H1 (cell line): ENCODE measurements around the gene GATAD2B. TPM values are rescaled to one million over a fixed set of nuclear protein-coding genes. Genes with fewer than 3 reads are reported as not detected.

ENCODE experiments used
- CTCF ChIA-PET: fragments of 300-600 bp; sonication (Branson Sonifier 250); formaldehyde crosslinking; loops from one replicate; lab custom pipeline; 2021; ENCODE audit not compliant: partially characterized antibody; lab: Charles Lee
- POLR2A ChIA-PET: fragments of 300-600 bp; sonication (Branson Sonifier 250); formaldehyde crosslinking; loops from one replicate; lab custom pipeline; 2021; ENCODE audit warnings: inconsistent platforms; ENCODE audit not compliant: partially characterized antibody; lab: Charles Lee
- DNase-seq, 2 experiments: peaks; one replicate each; pipeline versions ENCODE4 v3.0.0 to v3.0.0-alpha.2; 2010 to 2022; ENCODE audit warnings: low spot score in 2 of 2, low read depth in 1 of 2, mixed read lengths in 1 of 2
- FAIRE-seq: peaks from 2 replicates; lab custom pipeline; 2011; peaks lifted over from hg19 to GRCh38; lab: Jason Lieb, UNC
- H2AFZ ChIP-seq: 2 replicates; pipeline ENCODE4 v1.8.1; 2012; ENCODE audit warnings: low read length, inconsistent platforms
- H2AK5ac ChIP-seq: 2 replicates; pipeline ENCODE4 v1.6.1; 2013; ENCODE audit warnings: low read depth, low read length
- H2BK120ac ChIP-seq: replicated peaks from 2 replicates; pipeline ENCODE3; 2013; ENCODE audit warnings: low read depth, low read length, inconsistent platforms
- H2BK12ac ChIP-seq: 2 replicates; pipeline ENCODE4 v1.6.1; 2013; ENCODE audit warnings: low read depth, low read length
- H2BK15ac ChIP-seq: 2 replicates; pipeline ENCODE4 v1.6.1; 2013; ENCODE audit warnings: low read length
- H2BK20ac ChIP-seq: 2 replicates; pipeline ENCODE4 v1.6.1; 2013; ENCODE audit warnings: low read length
- H2BK5ac ChIP-seq: 2 replicates; pipeline ENCODE4 v1.6.1; 2013; ENCODE audit warnings: low read depth, low read length
- H3K14ac ChIP-seq: 2 replicates; pipeline ENCODE4 v1.6.1; 2013; ENCODE audit warnings: inconsistent platforms; ENCODE audit not compliant: insufficient read length
- H3K18ac ChIP-seq: 2 replicates; pipeline ENCODE4 v1.6.1; 2013; ENCODE audit warnings: low read length; ENCODE audit errors: extremely low read depth
- H3K23ac ChIP-seq: 2 replicates; pipeline ENCODE4 v1.6.1; 2013; ENCODE audit warnings: inconsistent platforms; ENCODE audit not compliant: insufficient read length
- H3K23me2 ChIP-seq: 2 replicates; pipeline ENCODE4 v1.6.1; 2013; ENCODE audit warnings: low read depth, low read length
- H3K27ac ChIP-seq: 2 replicates; pipeline ENCODE4 v1.6.1; 2011; ENCODE audit warnings: low read depth, low read length, inconsistent platforms
- H3K27me3 ChIP-seq, 4 experiments: replicated peaks in 1 of 4; 1 replicate in 1 of 4; 2 replicates in 3 of 4; pipeline versions ENCODE4 v1.6.1 to v1.8.1; 2011 to 2013; ENCODE audit warnings: low read length in 3 of 4, mild to moderate bottlenecking in 3 of 4, inconsistent platforms in 2 of 4, mixed read lengths in 2 of 4, moderate library complexity in 1 of 4; ENCODE audit not compliant: control insufficient read depth in 3 of 4, insufficient read depth in 3 of 4; ENCODE audit errors: extremely low read depth in 1 of 4
- H3K36me3 ChIP-seq, 4 experiments: 2 replicates each; pipeline versions ENCODE4 v1.6.1 to v1.8.1; 2011 to 2013; ENCODE audit warnings: mild to moderate bottlenecking in 4 of 4, low read length in 3 of 4, moderate library complexity in 2 of 4, control low read depth in 1 of 4, inconsistent platforms in 1 of 4; ENCODE audit not compliant: insufficient read depth in 4 of 4, control insufficient read depth in 2 of 4
- H3K4ac ChIP-seq: replicated peaks from 2 replicates; pipeline ENCODE3; 2013; ENCODE audit warnings: low read length, low read depth, mixed read lengths, inconsistent platforms; ENCODE audit not compliant: insufficient read length
- H3K4me1 ChIP-seq, 4 experiments: replicated peaks in 1 of 4; 1 replicate in 1 of 4; 2 replicates in 3 of 4; pipeline versions ENCODE4 v1.6.1 to v1.8.1; 2011 to 2013; ENCODE audit warnings: low read length in 3 of 4, inconsistent platforms in 2 of 4, mixed read lengths in 1 of 4; ENCODE audit not compliant: insufficient read depth in 4 of 4, control insufficient read depth in 3 of 4
- H3K4me2 ChIP-seq, 2 experiments: 2 replicates each; pipeline versions ENCODE4 v1.6.1 to v1.8.1; 2011 to 2013; ENCODE audit warnings: low read depth in 2 of 2, low read length in 2 of 2, control low read depth in 1 of 2, inconsistent platforms in 1 of 2, mild to moderate bottlenecking in 1 of 2; ENCODE audit not compliant: insufficient read depth in 1 of 2
- H3K4me3 ChIP-seq, 4 experiments: fragments of 200-600, 300-600 bp in 1 of 4; sonication (generic), shearing (Covaris generic), sonication (Bioruptor Twin) in 1 of 4; 2 replicates each; pipeline versions ENCODE4 v1.5.1 to v1.8.1; 2011 to 2016; ENCODE audit warnings: low read length in 4 of 4, low read depth in 3 of 4, control low read depth in 2 of 4, inconsistent platforms in 2 of 4, mild to moderate bottlenecking in 2 of 4, mixed read lengths in 1 of 4, moderate library complexity in 1 of 4; ENCODE audit not compliant: insufficient read depth in 2 of 4; ENCODE audit errors: extremely low read depth in 1 of 4
- H3K56ac ChIP-seq: replicated peaks from 2 replicates; pipeline ENCODE3; 2013; ENCODE audit warnings: low read depth, mild to moderate bottlenecking, mixed read lengths, low read length, inconsistent platforms; ENCODE audit not compliant: insufficient read length
- H3K79me1 ChIP-seq: 2 replicates; pipeline ENCODE4 v1.6.1; 2013; ENCODE audit warnings: low read depth, low read length, control low read depth
- H3K79me2 ChIP-seq, 2 experiments: 2 replicates each; pipeline versions ENCODE4 v1.6.1 to v1.8.1; 2012 to 2013; ENCODE audit warnings: low read length in 2 of 2, mild to moderate bottlenecking in 2 of 2, inconsistent platforms in 1 of 2; ENCODE audit not compliant: insufficient read depth in 2 of 2, control insufficient read depth in 1 of 2
- H3K9ac ChIP-seq, 4 experiments: replicated peaks in 1 of 4; 1 replicate in 1 of 4; 2 replicates in 3 of 4; pipeline versions ENCODE4 v1.6.1 to v1.8.1; 2011 to 2013; ENCODE audit warnings: low read depth in 3 of 4, low read length in 3 of 4, control low read depth in 2 of 4, mild to moderate bottlenecking in 2 of 4, moderate library complexity in 2 of 4, inconsistent platforms in 1 of 4; ENCODE audit errors: extremely low read depth in 1 of 4
- H3K9me3 ChIP-seq, 2 experiments: 2 replicates each; pipeline versions ENCODE4 v1.6.1 to v1.8.1; 2012 to 2013; ENCODE audit warnings: mild to moderate bottlenecking in 2 of 2, moderate library complexity in 2 of 2, control low read depth in 1 of 2, inconsistent platforms in 1 of 2, low read depth in 1 of 2, low read length in 1 of 2, mixed read lengths in 1 of 2; ENCODE audit not compliant: insufficient read depth in 2 of 2
- H4K20me1 ChIP-seq, 2 experiments: replicated peaks in 1 of 2; 2 replicates each; pipeline versions ENCODE3 to v1.8.1; 2011 to 2013; ENCODE audit warnings: inconsistent platforms in 2 of 2, low read length in 2 of 2, mild to moderate bottlenecking in 1 of 2; ENCODE audit not compliant: insufficient read depth in 2 of 2, control insufficient read depth in 1 of 2
- H4K5ac ChIP-seq: 2 replicates; pipeline ENCODE4 v1.6.1; 2013; ENCODE audit warnings: low read length, low read depth, mixed read lengths, inconsistent platforms; ENCODE audit not compliant: insufficient read length
- H4K8ac ChIP-seq: 2 replicates; pipeline ENCODE4 v1.8.0; 2013; ENCODE audit warnings: mild to moderate bottlenecking, moderate library complexity, low read length, inconsistent platforms; ENCODE audit not compliant: insufficient read depth; ENCODE audit errors: extremely low read depth
- H4K91ac ChIP-seq: replicated peaks from 2 replicates; pipeline ENCODE3; 2013; ENCODE audit warnings: low read length, mixed read lengths, inconsistent platforms; ENCODE audit not compliant: insufficient read length
- EGR1 ChIP-seq: IDR thresholded peaks from 2 replicates; pipeline ENCODE4 v1.6.1; 2011; ENCODE audit warnings: low read depth, low read length, borderline replicate concordance
- EZH2 ChIP-seq: fragments of 200-600 bp; sonication (generic); IDR thresholded peaks from 2 replicates; pipeline ENCODE4 v1.7.1; 2012; ENCODE audit warnings: low read depth, mild to moderate bottlenecking, moderate library complexity, low read length, inconsistent platforms; ENCODE audit not compliant: severe bottlenecking
- FOSL1 ChIP-seq: IDR thresholded peaks from 2 replicates; pipeline ENCODE4 v1.6.1; 2011; ENCODE audit warnings: mild to moderate bottlenecking, low read depth, low read length, moderate library complexity; ENCODE audit not compliant: insufficient read depth
- HDAC2 ChIP-seq, 2 experiments: fragments of 300-600 bp in 1 of 2; sonication (generic) in 1 of 2; IDR thresholded peaks; 2 replicates each; pipeline ENCODE4 v1.6.1; 2011 to 2012; ENCODE audit warnings: low read depth in 2 of 2, low read length in 2 of 2, mild to moderate bottlenecking in 2 of 2, moderate library complexity in 2 of 2, borderline replicate concordance in 1 of 2, inconsistent platforms in 1 of 2
- NANOG ChIP-seq: IDR thresholded peaks from 2 replicates; pipeline ENCODE4 v1.6.1; 2011; ENCODE audit warnings: low read length, low read depth, mild to moderate bottlenecking, inconsistent platforms; ENCODE audit not compliant: insufficient read depth, poor library complexity, severe bottlenecking
- NRF1 ChIP-seq: IDR thresholded peaks from 2 replicates; pipeline ENCODE4 v1.6.1; 2011; ENCODE audit warnings: mild to moderate bottlenecking, low read depth, low read length, improper control_type of control experiment
- POU5F1 ChIP-seq: IDR thresholded peaks from 2 replicates; pipeline ENCODE4 v1.6.1; 2011; ENCODE audit warnings: low read depth, mild to moderate bottlenecking, low read length, moderate library complexity
- WGBS, 2 experiments: shearing (Covaris generic) in 1 of 2; methylation state at CpG; one replicate each; pipeline versions ENCODE4 v1.1.6 to v1.1.7; 2013 to 2015; ENCODE audit warnings: low lambda C conversion rate in 2 of 2, mixed read lengths in 2 of 2, inconsistent platforms in 1 of 2, low coverage in 1 of 2, missing lambda C conversion rate in 1 of 2; ENCODE audit not compliant: insufficient replicate concordance in 2 of 2, insufficient coverage in 1 of 2, insufficient read length in 1 of 2; ENCODE audit errors: extremely low coverage in 1 of 2, missing lambda C conversion rate in 1 of 2; 5-methylcytosine and 5-hydroxymethylcytosine counted together
- polyA plus RNA-seq, 7 experiments: library from polyadenylated mRNA; depleted of rRNA in 3 of 7; stranded (reverse) in 5 of 7; unstranded in 2 of 7; fragments of >200 nt in 5 of 7; fragments of 200-250 nt in 2 of 7; gene quantifications; 1 replicate in 5 of 7; 2 replicates in 1 of 7; 4 replicates in 1 of 7; pipeline versions ENCODE4 v1.2.1 to v1.2.3, GENCODE V29; 2011 to 2013; ENCODE audit warnings: missing spikeins in 2 of 7, mixed read lengths in 2 of 7
- total RNA-seq: library from RNA; stranded (reverse); fragmentation: NEBNext Ultra II Directional; extraction: Animal tissue kit (Norgen Biotek cat#: 25700); gene quantifications from 2 replicates; pipeline ENCODE4 v1.2.1, GENCODE V29; 2021

The GATAD2B gene
- total and polyA plus RNA-seq, 2 of the 8 experiments (the other 6 are each of a cell fraction or from before 2014, with no cell fraction given): 8.4 to 39.1 TPM

GRCh38 chr1:153780551-153780950 is 142.2 kb downstream of the GATAD2B start:
- DNase-seq (no peak), FAIRE-seq (no peak)
- no peak overlapping the region for H3K27ac ChIP-seq
- no peak overlapping the region for H2BK5ac ChIP-seq
- H3K18ac ChIP-seq: no peak overlapping the region
- no peak overlapping the region for H2AK5ac ChIP-seq
- WGBS, 2 experiments: 82% methylated on average over 4 of the region's 4 CpGs; no CpG with 5 or more reads in 1 of the 2 experiments
- H2AFZ ChIP-seq: no peak overlapping the region
- H3K27me3 ChIP-seq: no peaks in the 10 kb centered on the region; a peak in 1 of 7 replicates
- no peak overlapping the region for H2BK20ac ChIP-seq
- no peaks in the 10 kb centered on the region for H3K9me3 ChIP-seq
- no peak overlapping the region for H3K4me3 ChIP-seq
- no peaks in the 10 kb centered on the region; a peak in 1 of 4 replicates for H3K79me2 ChIP-seq
- no peak overlapping the region for H2BK120ac ChIP-seq
- no peaks in the 10 kb centered on the region for H4K20me1 ChIP-seq
- H3K14ac ChIP-seq: no peak overlapping the region
- H3K4me2 ChIP-seq: no peak overlapping the region
- peaks cover 0 to 11% (median 9%) of the 10 kb centered on the region in 4 experiments; a peak in 6 of 7 replicates for H3K4me1 ChIP-seq
- no peak overlapping the region for H3K23ac ChIP-seq
- H3K4ac ChIP-seq: no peak overlapping the region
- H3K79me1 ChIP-seq: peaks cover 3% of the 10 kb centered on the region; the same call in 1 of the 2 replicates
- H3K9ac ChIP-seq: no peak overlapping the region
- no peaks in the 10 kb centered on the region for H3K36me3 ChIP-seq
- no peak overlapping the region for H4K91ac ChIP-seq
- no peak overlapping the region for H4K8ac ChIP-seq
- H3K56ac ChIP-seq: no peak overlapping the region
- no peak for TF ChIP-seq EGR1
- TF ChIP-seq HDAC2 (IDR thresholded peaks at IDR 0.05; ENCODE audit: borderline replicate concordance in 1 of 2, low read depth in 2 of 2, low read length in 2 of 2): no peak
- no peak for TF ChIP-seq POU5F1
- TF ChIP-seq FOSL1: no peak
- no peak for TF ChIP-seq NANOG
- no peak for TF ChIP-seq EZH2
- TF ChIP-seq NRF1: no peak
- no peak overlapping the region for H4K5ac ChIP-seq
- ChIA-PET CTCF (interaction anchor here (1.0 to 1.3 kb wide), 3 partner anchors 17 to 185 kb away, joined by 3 to 5 read pairs (median 4); no protein-coding TSS in a partner anchor), POLR2A (interaction anchor here (1.5 to 3.9 kb wide), 5 partner anchors 7 to 210 kb away, joined by 4 to 14 read pairs (median 6); partner anchors contain the start of gene RPS27)
- H2BK12ac ChIP-seq: no peak overlapping the region
- peaks cover 3% of the 10 kb centered on the region; the same call in 1 of the 2 replicates for H3K23me2 ChIP-seq
- no peak overlapping the region for H2BK15ac ChIP-seq
